Neural progenitor cell (in vitro differentiated cells): ENCODE results near the gene RAPGEF5. TPM values are rescaled to one million over a fixed set of nuclear protein-coding genes. Genes with fewer than 3 reads are reported as not detected.
A peak's percentile ranks its signal among the peaks of the same experiment; 100 is the strongest.

ENCODE experiments used
- DNase-seq: peaks from one replicate; pipeline ENCODE4 v3.0.0-alpha.2; 2016; ENCODE audit warnings: low spot score
- H2AFZ ChIP-seq: fragments of 200-600 bp; sonication (generic); replicated peaks from 2 replicates; pipeline ENCODE4 v1.6.1; 2016; ENCODE audit warnings: antibody characterized with exemption
- H3F3A ChIP-seq: fragments of 200-600 bp; sonication (generic); 2 replicates; pipeline ENCODE4 v1.6.1; 2016; ENCODE audit warnings: antibody characterized with exemption, low read depth
- H3K27ac ChIP-seq: fragments of 200-600 bp; sonication (generic); 2 replicates; pipeline ENCODE4 v1.5.1; 2016; ENCODE audit warnings: mild to moderate bottlenecking
- H3K27me3 ChIP-seq: fragments of 200-600 bp; sonication (generic); 2 replicates; pipeline ENCODE4 v1.6.1; 2016; ENCODE audit warnings: mild to moderate bottlenecking, moderate library complexity
- H3K36me3 ChIP-seq: fragments of 200-600 bp; sonication (generic); 2 replicates; pipeline ENCODE4 v1.5.1; 2016
- H3K4me1 ChIP-seq: fragments of 200-600 bp; sonication (generic); 2 replicates; pipeline ENCODE4 v1.6.1; 2016; ENCODE audit warnings: mixed run types
- H3K4me2 ChIP-seq: fragments of 200-600 bp; sonication (generic); 2 replicates; pipeline ENCODE4 v1.6.1; 2016
- H3K4me3 ChIP-seq: fragments of 200-600 bp; sonication (generic); 2 replicates; pipeline ENCODE4 v1.5.1; 2016
- H3K79me2 ChIP-seq: fragments of 200-600 bp; sonication (generic); 2 replicates; pipeline ENCODE4 v1.6.1; 2016; ENCODE audit warnings: low read depth
- H3K9ac ChIP-seq: fragments of 200-600 bp; sonication (generic); 2 replicates; pipeline ENCODE4 v1.6.1; 2016
- H3K9me3 ChIP-seq: fragments of 200-600 bp; sonication (generic); 2 replicates; pipeline ENCODE4 v1.5.1; 2016; ENCODE audit warnings: low read depth
- H4K20me1 ChIP-seq: fragments of 200-600 bp; sonication (generic); 2 replicates; pipeline ENCODE4 v1.6.1; 2016; ENCODE audit warnings: low read depth
- H3K27ac Mint-ChIP-seq: 3 replicates; pipeline ENCODE4 v1.8.0; 2021; ENCODE audit warnings: mixed read lengths
- H3K27me3 Mint-ChIP-seq: 2 replicates; pipeline ENCODE4 v1.8.0; 2022; ENCODE audit warnings: low read depth, mild to moderate bottlenecking, inconsistent platforms, moderate library complexity, mixed read lengths; ENCODE audit not compliant: insufficient read depth
- H3K36me3 Mint-ChIP-seq: 3 replicates; pipeline ENCODE4 v1.8.0; 2021; ENCODE audit warnings: mixed read lengths
- H3K4me1 Mint-ChIP-seq: 3 replicates; pipeline ENCODE4 v1.8.0; 2021; ENCODE audit warnings: mixed read lengths
- H3K4me3 Mint-ChIP-seq: 3 replicates; pipeline ENCODE4 v1.8.0; 2021; ENCODE audit warnings: mild to moderate bottlenecking, moderate library complexity, mixed read lengths
- H3K9me3 Mint-ChIP-seq: 3 replicates; pipeline ENCODE4 v1.8.0; 2020; ENCODE audit warnings: mixed read lengths
- CTCF ChIP-seq: fragments of 200-600 bp; sonication (generic); IDR thresholded peaks from 2 replicates; pipeline ENCODE4 v1.5.1; 2017; ENCODE audit warnings: antibody characterized with exemption, mild to moderate bottlenecking
- EZH2 ChIP-seq: fragments of 200-600 bp; sonication (generic); IDR thresholded peaks from 2 replicates; pipeline ENCODE4 v1.6.1; 2017; ENCODE audit warnings: antibody characterized with exemption, mild to moderate bottlenecking, moderate library complexity
- EZH2phosphoT487 ChIP-seq: fragments of 200-600 bp; sonication (generic); IDR thresholded peaks from 2 replicates; pipeline ENCODE4 v1.6.1; 2017; ENCODE audit warnings: antibody characterized with exemption
- total RNA-seq: library from RNA; depleted of rRNA; stranded (reverse); fragments of >200 nt; gene quantifications from 2 replicates; pipeline ENCODE4 v1.2.3, GENCODE V29; 2015; ENCODE audit warnings: low replicate concordance

Gene RAPGEF5
- total RNA-seq, 1 donor from 2014 or later, result 5.7 TPM

- peaks cover 5% of the 10 kb centered on the region for H3K4me1 Mint-ChIP-seq
These were observed 140.0 kb downstream of the RAPGEF5 start for GRCh38 chr7:22216832-22217475.

GRCh38 chr7:22216309-22216708 lies 140.6 kb downstream of the RAPGEF5 start:
- Histone ChIP-seq H3F3A (no peaks in the 10 kb centered on the region), H3K27ac (no peak overlapping the region), H3K4me2 (no peak overlapping the region), H4K20me1 (no peaks in the 10 kb centered on the region), H3K9me3 (no peaks in the 10 kb centered on the region), H3K79me2 (no peaks in the 10 kb centered on the region), H3K27me3 (no peaks in the 10 kb centered on the region), H3K4me1 (peaks cover 22% of the 10 kb centered on the region), H3K4me3 (no peak overlapping the region), H3K9ac (no peak overlapping the region), H3K36me3 (no peaks in the 10 kb centered on the region), H2AFZ (no peak overlapping the region)
- DNase-seq, result no peak
- H3K4me3 Mint-ChIP-seq, result no peak overlapping the region
- TF ChIP-seq EZH2 (no peak), EZH2phosphoT487 (no peak), CTCF (no peak)
- peaks cover 5% of the 10 kb centered on the region for H3K4me1 Mint-ChIP-seq
- no peaks in the 10 kb centered on the region for H3K27me3 Mint-ChIP-seq
- H3K27ac Mint-ChIP-seq, result no peak overlapping the region
- H3K36me3 Mint-ChIP-seq, result peaks cover 2% of the 10 kb centered on the region
- H3K9me3 Mint-ChIP-seq, result peaks cover 7% of the 10 kb centered on the region

More at GRCh38 chr7:22216832-22217475, 140.0 kb downstream of the RAPGEF5 start:
- Histone ChIP-seq H3K36me3 (no peaks in the 10 kb centered on the region), H3F3A (no peaks in the 10 kb centered on the region), H3K9ac (no peak overlapping the region), H3K27me3 (no peaks in the 10 kb centered on the region), H3K4me3 (no peak overlapping the region), H3K4me2 (no peak overlapping the region), H2AFZ (no peak overlapping the region), H3K79me2 (no peaks in the 10 kb centered on the region), H3K4me1 (peaks cover 22% of the 10 kb centered on the region), H4K20me1 (no peaks in the 10 kb centered on the region), H3K27ac (no peak overlapping the region), H3K9me3 (no peaks in the 10 kb centered on the region)
- no peak overlapping the region for H3K27ac Mint-ChIP-seq
- H3K27me3 Mint-ChIP-seq, result no peaks in the 10 kb centered on the region
- H3K9me3 Mint-ChIP-seq, result peaks cover 13% of the 10 kb centered on the region
- peaks cover 2% of the 10 kb centered on the region for H3K36me3 Mint-ChIP-seq
- TF ChIP-seq CTCF (no peak), EZH2phosphoT487 (no peak), EZH2 (no peak)
- no peak for DNase-seq
- H3K4me3 Mint-ChIP-seq, result no peak overlapping the region

GRCh38 chr7:22214000-22214399 lies 143.0 kb downstream of the RAPGEF5 start:
- TF ChIP-seq EZH2phosphoT487 (no peak), CTCF (no peak), EZH2 (no peak)

More at GRCh38 chr7:22214000-22214399, 143.0 kb downstream of the RAPGEF5 start:
- Mint-ChIP-seq H3K4me3 (no peak overlapping the region), H3K4me1 (peaks cover 18% of the 10 kb centered on the region), H3K9me3 (no peaks in the 10 kb centered on the region), H3K27ac (no peak overlapping the region), H3K36me3 (no peaks in the 10 kb centered on the region), H3K27me3 (no peaks in the 10 kb centered on the region)
- Histone ChIP-seq H3K9ac (no peak overlapping the region), H3K4me1 (peaks cover 38% of the 10 kb centered on the region), H4K20me1 (no peaks in the 10 kb centered on the region), H3K27ac (no peak overlapping the region), H3K27me3 (no peaks in the 10 kb centered on the region), H3K4me3 (no peak overlapping the region), H2AFZ (peak overlapping the region; percentile 84), H3K9me3 (no peaks in the 10 kb centered on the region), H3K4me2 (peak overlapping the region; percentile 15), H3F3A (no peaks in the 10 kb centered on the region), H3K79me2 (no peaks in the 10 kb centered on the region), H3K36me3 (no peaks in the 10 kb centered on the region)
- no peak for DNase-seq
